HUES6 (cell line): Measurements from ENCODE around the gene NCAM2.

Experiments
- H3K27ac ChIP-seq: 2 replicates; pipeline ENCODE4 v1.7.0; 2013; ENCODE audit warnings: low read depth, mild to moderate bottlenecking, low read length, inconsistent platforms
- H3K27me3 ChIP-seq: 2 replicates; pipeline ENCODE4 v1.6.1; 2013; ENCODE audit warnings: low read length; ENCODE audit not compliant: control insufficient read depth, insufficient read depth
- H3K36me3 ChIP-seq: 2 replicates; pipeline ENCODE4 v1.6.1; 2013; ENCODE audit warnings: low read length; ENCODE audit not compliant: control insufficient read depth, insufficient read depth
- H3K4me1 ChIP-seq: 2 replicates; pipeline ENCODE4 v1.6.1; 2013; ENCODE audit warnings: low read length; ENCODE audit not compliant: control insufficient read depth, insufficient read depth
- H3K4me3 ChIP-seq: 2 replicates; pipeline ENCODE4 v1.5.1; 2013; ENCODE audit warnings: low read depth, low read length
- H3K9ac ChIP-seq: one replicate; pipeline ENCODE4 v1.6.1; 2013; ENCODE audit warnings: mild to moderate bottlenecking, low read length
- H3K9me3 ChIP-seq: 2 replicates; pipeline ENCODE4 v1.6.1; 2013; ENCODE audit warnings: low read depth, low read length; ENCODE audit not compliant: control insufficient read depth, insufficient read depth

The NCAM2 gene

GRCh38 chr21:21309510-21309909 is 311.3 kb downstream of the NCAM2 start:
- Histone ChIP-seq H3K27ac (no peak overlapping the region), H3K27me3 (no peaks in the 10 kb centered on the region), H3K9me3 (no peaks in the 10 kb centered on the region), H3K36me3 (no peaks in the 10 kb centered on the region), H3K4me1 (no peaks in the 10 kb centered on the region), H3K9ac (no peak overlapping the region), H3K4me3 (no peak overlapping the region)

GRCh38 chr21:21324297-21324696 is 326.1 kb downstream of the NCAM2 start:
- no peak overlapping the region for H3K9ac ChIP-seq
- no peaks in the 10 kb centered on the region for H3K36me3 ChIP-seq
- H3K9me3 ChIP-seq: no peaks in the 10 kb centered on the region
- no peak overlapping the region for H3K27ac ChIP-seq
- no peak overlapping the region for H3K4me3 ChIP-seq
- no peaks in the 10 kb centered on the region for H3K4me1 ChIP-seq
- H3K27me3 ChIP-seq: no peaks in the 10 kb centered on the region

DNA sequence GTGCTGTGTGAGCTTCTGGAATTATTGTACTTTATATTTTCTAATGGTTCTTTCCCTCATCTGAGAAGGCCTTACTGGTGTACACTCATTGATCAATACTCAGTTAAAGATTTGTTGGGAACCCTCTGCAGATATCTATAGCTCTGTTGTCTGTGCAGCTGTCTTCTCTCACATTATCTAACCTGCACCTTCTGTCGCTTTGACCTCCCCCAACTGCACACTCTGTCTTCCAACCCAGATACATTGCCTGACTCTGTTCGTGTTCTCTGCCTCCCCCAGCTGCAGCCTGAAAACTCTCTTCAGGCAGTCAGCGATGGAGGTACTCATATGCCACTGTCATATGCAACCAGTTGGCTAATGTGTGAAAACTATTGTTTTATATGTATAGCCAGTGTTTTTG is 334.3 kb downstream of the NCAM2 start:
- no peaks in the 10 kb centered on the region for H3K9me3 ChIP-seq
- H3K4me1 ChIP-seq: no peaks in the 10 kb centered on the region
- H3K27me3 ChIP-seq: no peaks in the 10 kb centered on the region
- no peak overlapping the region for H3K4me3 ChIP-seq
- no peaks in the 10 kb centered on the region for H3K36me3 ChIP-seq
- no peak overlapping the region for H3K27ac ChIP-seq
- no peak overlapping the region for H3K9ac ChIP-seq

DNA sequence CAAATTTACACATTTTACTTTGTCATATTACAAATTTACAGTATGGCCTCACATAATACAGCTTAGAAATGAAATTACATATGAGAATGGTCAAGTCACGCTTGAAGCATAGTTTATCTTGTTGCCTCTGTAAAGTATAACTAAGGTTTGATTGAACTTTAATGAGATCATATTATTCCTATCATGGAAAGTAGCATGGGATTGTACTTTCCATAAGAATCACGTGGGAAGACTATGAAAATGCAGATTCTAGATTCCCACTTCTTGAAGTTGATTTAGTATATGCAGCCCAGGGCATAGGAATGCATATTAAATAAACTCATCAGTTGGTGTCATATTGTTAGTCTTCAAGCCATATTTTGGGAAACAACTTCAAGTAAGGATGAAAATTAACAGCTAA is 342.8 kb downstream of the NCAM2 start:
- H3K4me1 ChIP-seq: no peaks in the 10 kb centered on the region
- H3K4me3 ChIP-seq: no peak overlapping the region
- no peaks in the 10 kb centered on the region for H3K36me3 ChIP-seq
- H3K9ac ChIP-seq: no peak overlapping the region
- H3K9me3 ChIP-seq: peaks cover 3% of the 10 kb centered on the region; the same call in 1 of the 2 replicates
- no peak overlapping the region for H3K27ac ChIP-seq
- H3K27me3 ChIP-seq: no peaks in the 10 kb centered on the region

DNA sequence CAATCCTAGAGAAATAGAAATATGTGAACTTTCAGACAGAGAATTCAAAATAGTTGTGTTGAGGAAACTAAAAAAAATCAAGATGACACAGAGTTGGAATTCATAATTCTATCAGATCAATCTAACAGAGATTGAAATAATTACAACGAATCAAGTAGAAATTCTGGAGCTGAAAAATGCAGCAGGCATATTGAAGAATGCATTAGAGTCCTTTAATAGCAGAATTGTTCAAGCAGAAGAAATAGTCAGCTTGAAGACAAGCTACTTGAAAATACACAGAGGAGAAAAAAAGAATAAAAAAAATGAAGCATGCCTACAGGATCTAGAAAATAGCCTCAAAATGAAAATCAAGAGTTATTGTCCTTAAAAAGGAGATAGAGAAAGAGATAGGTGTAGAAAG is 347.1 kb downstream of the NCAM2 start:
- Histone ChIP-seq H3K36me3 (no peaks in the 10 kb centered on the region), H3K9ac (no peak overlapping the region), H3K27me3 (no peaks in the 10 kb centered on the region), H3K4me1 (no peaks in the 10 kb centered on the region), H3K9me3 (peaks cover 3% of the 10 kb centered on the region; the same call in 1 of the 2 replicates), H3K27ac (no peak overlapping the region), H3K4me3 (no peak overlapping the region)

GRCh38 chr21:21345872-21346271 is 347.7 kb downstream of the NCAM2 start:
- H3K27ac ChIP-seq: no peak overlapping the region
- no peak overlapping the region for H3K9ac ChIP-seq
- no peaks in the 10 kb centered on the region for H3K4me1 ChIP-seq
- H3K36me3 ChIP-seq: no peaks in the 10 kb centered on the region
- no peaks in the 10 kb centered on the region for H3K27me3 ChIP-seq
- peaks cover 3% of the 10 kb centered on the region; the same call in 1 of the 2 replicates for H3K9me3 ChIP-seq
- no peak overlapping the region for H3K4me3 ChIP-seq

DNA sequence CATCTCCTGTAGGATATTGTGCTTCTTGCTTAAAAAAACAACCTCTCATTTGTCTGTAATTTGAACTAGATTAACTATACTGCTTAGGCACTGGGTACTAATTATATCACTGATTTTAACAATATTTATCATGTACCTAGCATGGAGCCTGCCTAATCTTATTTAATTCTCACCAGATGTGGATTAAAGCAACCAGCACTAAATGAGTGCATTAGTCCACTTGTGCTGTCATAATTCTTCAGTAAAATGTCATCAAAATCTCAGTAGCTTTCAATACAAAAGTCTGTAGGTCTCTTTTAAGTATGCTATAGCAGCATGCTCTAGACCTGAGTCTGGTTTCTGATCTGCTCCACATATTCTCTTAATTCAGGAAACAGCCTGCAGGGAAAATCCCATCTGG is 368.1 kb downstream of the NCAM2 start:
- H3K9ac ChIP-seq: no peak overlapping the region
- no peaks in the 10 kb centered on the region for H3K9me3 ChIP-seq
- H3K27me3 ChIP-seq: no peaks in the 10 kb centered on the region
- H3K27ac ChIP-seq: no peak overlapping the region
- peaks cover 15% of the 10 kb centered on the region for H3K4me1 ChIP-seq
- H3K36me3 ChIP-seq: no peaks in the 10 kb centered on the region
- no peak overlapping the region for H3K4me3 ChIP-seq

- Histone ChIP-seq H3K4me1 (peaks cover 15% of the 10 kb centered on the region), H3K9ac (no peak overlapping the region), H3K4me3 (no peak overlapping the region), H3K36me3 (no peaks in the 10 kb centered on the region), H3K27me3 (no peaks in the 10 kb centered on the region), H3K27ac (no peak overlapping the region), H3K9me3 (no peaks in the 10 kb centered on the region)
Measured at GRCh38 chr21:21367583-21367982, 369.4 kb downstream of the NCAM2 start.

DNA sequence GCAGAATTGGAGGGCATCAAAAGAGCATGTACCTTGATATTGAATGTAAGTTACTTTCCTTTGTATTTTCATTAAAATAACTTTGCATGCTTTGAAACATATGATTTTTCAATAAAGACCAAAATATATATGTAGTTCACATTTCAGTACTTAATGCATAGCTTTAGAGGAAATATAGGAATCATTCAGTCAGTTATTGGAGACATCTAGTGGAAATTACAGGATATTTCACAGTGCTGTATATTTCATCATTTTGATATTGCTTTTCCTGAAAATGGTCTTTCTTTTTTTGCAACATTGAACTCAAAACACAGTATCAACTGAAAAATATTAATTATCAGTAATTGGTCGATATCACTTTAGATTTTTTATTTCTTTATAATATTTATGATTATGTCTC is 375.8 kb downstream of the NCAM2 start:
- H3K4me3 ChIP-seq: no peak overlapping the region
- no peaks in the 10 kb centered on the region for H3K27me3 ChIP-seq
- H3K27ac ChIP-seq: no peak overlapping the region
- no peaks in the 10 kb centered on the region for H3K36me3 ChIP-seq
- no peaks in the 10 kb centered on the region for H3K9me3 ChIP-seq
- H3K9ac ChIP-seq: no peak overlapping the region
- H3K4me1 ChIP-seq: no peaks in the 10 kb centered on the region

DNA sequence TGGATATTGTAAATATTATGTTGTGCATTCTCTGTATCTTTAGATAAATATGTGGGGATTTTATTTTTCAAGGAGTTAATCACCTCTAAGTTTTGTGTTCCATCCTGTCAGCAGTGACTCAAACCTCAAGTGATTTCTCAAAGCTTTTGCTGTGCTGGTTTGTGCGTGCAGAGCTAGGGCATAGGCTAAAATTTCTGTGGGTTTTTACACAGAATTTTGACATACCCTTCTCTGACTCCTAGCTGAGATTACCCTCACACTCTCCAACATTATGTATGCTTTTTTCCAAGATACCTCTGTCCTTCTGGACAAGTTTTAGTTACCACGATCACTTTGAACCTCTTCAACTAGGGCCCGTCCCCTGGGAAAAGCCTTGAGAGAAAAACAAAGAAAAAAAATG is 384.9 kb downstream of the NCAM2 start:
- no peak overlapping the region for H3K9ac ChIP-seq
- H3K27ac ChIP-seq: no peak overlapping the region
- H3K9me3 ChIP-seq: no peaks in the 10 kb centered on the region
- H3K4me3 ChIP-seq: no peak overlapping the region
- no peaks in the 10 kb centered on the region for H3K27me3 ChIP-seq
- no peaks in the 10 kb centered on the region for H3K36me3 ChIP-seq
- no peaks in the 10 kb centered on the region for H3K4me1 ChIP-seq

DNA sequence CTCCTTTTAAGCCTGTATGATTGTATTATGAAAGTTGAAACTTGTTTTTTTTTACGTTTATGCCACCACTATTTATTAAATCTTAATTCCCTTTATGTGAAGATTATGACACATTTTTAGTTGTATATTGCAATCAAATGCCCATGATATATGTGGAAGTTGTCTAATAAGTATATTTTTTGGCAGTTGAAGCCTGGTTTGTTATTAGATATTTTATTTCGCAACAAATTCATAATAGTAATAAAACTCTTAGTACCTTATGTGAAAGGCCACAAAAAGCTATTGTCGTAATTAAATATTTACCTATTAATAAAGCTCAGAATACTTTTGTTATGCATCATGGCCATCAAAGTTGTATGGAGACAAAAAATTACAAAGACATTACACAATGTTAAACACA is 386.8 kb downstream of the NCAM2 start:
- no peak overlapping the region for H3K9ac ChIP-seq
- no peaks in the 10 kb centered on the region for H3K4me1 ChIP-seq
- H3K9me3 ChIP-seq: no peaks in the 10 kb centered on the region
- H3K4me3 ChIP-seq: no peak overlapping the region
- no peaks in the 10 kb centered on the region for H3K36me3 ChIP-seq
- H3K27me3 ChIP-seq: no peaks in the 10 kb centered on the region
- no peak overlapping the region for H3K27ac ChIP-seq

DNA sequence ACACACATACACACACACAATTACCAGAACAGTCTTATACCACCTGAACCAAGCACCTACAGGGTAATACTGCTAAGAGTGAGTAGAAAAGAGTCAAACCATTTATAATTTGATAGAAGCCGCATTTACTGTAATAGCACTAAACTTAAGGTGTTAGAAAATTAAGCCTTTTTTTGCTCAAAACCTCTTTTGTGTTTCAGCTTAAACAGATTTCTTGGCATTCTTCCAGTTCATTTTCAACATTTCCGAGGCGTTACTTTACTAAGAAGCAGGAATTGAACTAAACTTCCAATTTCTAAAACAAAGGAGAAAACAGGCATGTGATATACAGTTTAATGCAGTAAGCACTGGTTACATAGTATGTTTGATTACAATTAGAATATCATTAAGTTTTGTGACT is 387.2 kb downstream of the NCAM2 start:
- Histone ChIP-seq H3K4me3 (no peak overlapping the region), H3K9ac (no peak overlapping the region), H3K4me1 (no peaks in the 10 kb centered on the region), H3K27ac (no peak overlapping the region), H3K36me3 (no peaks in the 10 kb centered on the region), H3K27me3 (no peaks in the 10 kb centered on the region), H3K9me3 (no peaks in the 10 kb centered on the region)
